ENCODE data around the gene RUVBL2.

Gene RUVBL2

DNA sequence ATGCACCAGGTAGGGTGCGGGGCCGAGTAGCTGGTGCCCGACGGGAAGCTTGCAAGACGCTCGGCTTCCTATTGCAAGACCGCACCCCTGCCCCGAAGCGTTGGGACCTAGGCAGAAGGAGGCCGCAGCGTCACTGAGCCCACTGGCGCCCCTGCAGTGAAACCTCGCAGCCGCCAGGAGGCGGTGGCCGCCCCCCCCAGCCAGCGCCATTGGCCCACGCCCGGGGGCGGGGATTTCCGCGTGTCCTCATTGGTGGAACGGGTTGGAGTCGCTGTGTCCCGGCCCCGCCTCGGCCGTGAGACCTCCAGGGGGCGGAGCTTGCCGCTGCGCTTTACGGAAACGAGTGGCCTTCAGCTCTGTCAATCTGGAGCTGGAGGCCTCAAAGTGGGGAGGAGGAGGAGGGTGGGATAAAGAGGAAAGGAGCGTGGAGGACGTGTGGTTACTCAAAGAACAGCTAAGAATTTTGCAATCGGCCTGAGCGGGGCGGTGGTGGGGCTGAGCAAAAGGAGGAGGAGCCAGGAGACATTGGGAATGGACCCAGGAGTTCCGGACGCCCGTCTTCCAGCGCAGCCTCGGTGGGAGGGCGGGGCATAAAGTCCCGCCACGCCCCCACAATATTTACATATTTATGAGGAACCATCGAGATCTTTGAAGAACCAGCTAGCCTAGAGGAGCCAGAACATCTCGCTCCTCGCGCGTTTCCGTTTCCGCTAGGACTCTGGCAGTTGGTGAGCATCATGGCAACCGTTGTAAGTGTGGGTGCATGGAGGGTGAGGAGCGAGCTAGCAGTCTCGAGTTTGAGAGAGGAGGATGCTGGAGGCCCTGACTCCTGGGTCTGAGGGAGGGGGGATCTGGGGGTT, at the start of gene RUVBL2, which contains the start of gene GYS1:
TSS of gene RUVBL2 (plus strand) at position 713 of the 860 bp plus-strand sequence. CDS start at position 738, 25 bp downstream.
TSS of gene GYS1 (minus strand) at position 135 of the 860 bp plus-strand sequence. CDS start 197 bp downstream, outside the sequence.
- peak; percentile 100 for DNase-seq

DNA sequence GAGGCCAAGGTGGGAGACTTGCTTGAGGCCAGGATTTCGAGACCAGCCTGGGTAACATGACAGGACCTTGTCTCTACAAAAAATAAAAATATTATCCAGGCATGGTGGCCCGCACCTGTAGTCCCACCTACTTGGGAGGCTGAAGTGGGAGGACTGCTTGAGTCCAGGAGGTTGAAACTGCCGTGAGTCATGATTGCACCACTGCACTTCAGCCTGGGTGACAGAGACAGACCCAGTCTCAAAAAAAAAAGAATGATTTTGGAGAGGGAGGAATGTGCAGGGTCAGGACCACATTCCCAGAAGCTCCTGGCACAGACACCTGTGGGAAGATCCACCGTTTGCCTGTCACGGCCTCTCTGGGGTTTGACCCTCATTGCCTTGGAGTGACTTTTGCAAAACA, 48.3 kb upstream of the RUVBL2 start:
- DNase-seq: no peak

DNA sequence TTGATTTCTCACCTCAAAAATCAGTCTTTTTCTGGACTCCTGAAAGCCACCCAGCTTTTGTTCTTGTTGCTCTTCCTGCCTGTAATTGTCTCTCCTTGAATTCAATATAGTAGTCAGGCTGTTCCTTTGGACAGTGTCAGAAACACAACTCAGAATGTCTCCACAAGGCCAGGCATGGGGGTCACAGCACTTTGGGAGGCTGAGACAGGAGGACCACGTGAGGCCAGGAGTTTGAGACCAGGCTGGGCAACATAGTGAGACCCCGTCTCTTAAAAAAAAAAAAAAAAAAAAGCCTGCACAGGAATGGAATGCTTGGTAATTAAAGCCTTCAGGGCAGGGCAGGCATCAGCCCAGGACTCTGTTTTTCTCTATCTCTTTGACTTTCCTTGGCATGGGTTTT, 47.9 kb upstream of the RUVBL2 start:
- no peak for DNase-seq

DNA sequence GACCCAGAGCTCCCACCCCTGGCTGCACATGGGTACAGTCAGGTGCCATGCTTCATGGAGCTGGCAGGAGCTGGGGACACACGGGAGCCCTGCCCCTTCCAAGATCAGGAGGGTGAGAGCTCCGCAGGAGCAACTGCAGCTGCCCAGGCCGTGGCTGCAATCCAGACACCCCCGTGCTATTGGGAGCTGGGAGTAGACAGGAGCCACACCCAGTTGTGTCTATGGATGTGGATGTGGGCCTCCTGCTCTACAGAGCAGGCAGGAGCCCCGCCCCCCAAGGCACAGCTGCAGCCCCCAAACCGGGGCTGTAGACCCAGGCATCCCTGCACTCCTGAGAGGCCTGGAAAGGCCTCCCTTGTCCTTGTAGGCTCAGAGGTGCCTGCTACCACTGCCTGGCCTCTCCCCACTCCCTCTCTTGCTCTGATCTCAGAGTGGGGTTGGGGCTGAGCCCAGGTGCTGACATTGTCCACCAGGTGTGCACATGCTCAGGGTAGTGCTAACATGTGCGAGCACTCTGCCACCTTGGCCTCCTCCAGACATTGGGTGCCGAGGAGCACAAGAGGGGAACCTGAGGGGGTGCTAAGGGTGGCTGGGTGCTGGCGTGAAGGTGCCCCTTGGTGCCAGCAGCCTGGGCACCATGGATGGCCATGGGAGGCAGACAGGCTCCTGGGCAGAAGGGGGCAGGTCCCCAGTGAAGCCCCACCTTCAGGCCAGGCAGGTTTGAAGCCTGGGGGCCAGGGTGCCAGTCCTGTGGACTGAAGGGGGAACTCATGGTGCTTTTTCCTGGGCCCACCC, 47.0 kb upstream of the RUVBL2 start:
- no peak for DNase-seq

DNA sequence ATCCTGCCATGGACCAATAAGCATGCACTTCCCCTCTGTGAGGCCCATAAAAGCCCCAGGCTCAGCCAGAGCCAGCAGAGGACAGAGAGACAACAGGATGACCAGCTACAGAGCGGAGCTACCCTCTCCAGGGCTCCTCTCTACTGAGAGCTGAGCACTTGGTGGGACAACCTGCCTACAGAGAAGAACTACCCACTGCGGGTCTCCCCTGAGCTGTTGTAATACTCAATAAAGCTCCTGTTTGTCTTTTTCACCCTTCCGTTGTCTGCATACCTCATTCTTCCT, 46.5 kb upstream of the RUVBL2 start:
- no peak for DNase-seq

DNA sequence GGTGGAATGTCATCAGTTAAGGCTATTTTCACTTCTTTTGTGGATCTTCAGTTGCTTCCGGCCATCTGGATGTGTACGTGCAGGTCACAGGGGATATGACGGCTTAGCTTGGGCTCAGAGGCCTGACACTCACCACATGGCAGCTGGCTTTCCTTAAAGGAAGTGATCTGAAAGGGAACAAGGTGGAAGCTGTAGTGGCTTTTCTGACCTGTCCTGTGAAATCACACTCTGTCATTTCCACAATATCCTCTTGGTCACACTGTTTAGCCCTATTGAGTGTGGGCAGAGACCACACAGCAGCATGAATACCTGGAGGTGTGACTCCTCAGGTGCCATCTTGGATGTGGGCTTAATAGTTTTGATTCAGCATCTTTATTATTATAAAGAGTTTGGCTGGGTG, 43.5 kb upstream of the RUVBL2 start:
- no peak for DNase-seq

DNA sequence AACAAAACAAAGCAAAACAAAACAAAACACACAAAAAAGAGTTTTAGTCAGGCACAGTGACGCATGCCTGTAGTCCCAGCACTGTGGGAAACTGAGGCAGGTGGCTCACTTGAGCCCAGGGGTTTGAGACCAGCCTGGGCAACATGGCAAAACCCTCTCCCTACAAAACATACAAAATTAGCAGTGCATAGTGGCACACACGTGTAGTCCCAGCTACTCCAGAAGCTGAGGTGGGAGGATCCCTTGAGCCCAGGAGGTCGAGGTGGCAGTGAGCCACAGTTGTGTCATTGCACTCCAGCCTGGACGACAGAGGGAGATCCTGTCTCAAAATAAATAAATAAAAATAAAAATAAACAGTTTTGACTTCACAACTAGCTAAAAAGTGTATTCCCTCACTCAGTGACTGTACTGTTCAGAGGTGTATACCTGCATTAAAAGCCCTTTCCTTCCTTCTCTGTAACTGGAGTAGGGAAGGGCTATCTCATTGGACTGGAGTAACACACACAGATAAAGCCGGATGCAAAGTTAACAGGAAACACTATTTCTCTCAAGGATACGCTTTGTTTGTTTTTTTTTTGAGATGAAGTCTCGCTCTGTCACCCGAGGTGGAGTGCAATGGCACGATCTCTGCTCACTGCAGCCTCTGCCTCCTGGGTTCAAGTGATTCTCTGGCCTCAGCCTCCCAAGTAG, 42.7 kb upstream of the RUVBL2 start:
- DNase-seq: no peak

DNA sequence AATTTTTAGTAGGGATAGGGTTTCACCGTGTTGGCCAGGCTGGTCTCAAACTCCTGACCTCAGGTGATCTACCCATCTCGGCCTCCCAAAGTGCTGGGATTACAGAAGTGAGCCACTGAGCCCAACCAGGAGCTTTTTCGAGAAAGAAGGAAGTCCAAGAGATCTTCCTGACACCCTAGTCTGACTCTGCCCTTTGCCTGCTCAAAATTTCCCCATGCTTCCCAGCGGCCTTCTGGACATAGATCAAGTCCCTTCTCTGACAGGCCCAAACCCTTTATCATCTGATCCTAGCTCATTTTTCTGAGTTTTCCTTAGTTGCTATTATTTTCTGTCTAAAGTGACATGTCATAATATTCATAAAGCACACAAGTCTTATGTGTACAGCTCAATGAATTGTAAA, 40.5 kb upstream of the RUVBL2 start:
- DNase-seq: no peak

DNA sequence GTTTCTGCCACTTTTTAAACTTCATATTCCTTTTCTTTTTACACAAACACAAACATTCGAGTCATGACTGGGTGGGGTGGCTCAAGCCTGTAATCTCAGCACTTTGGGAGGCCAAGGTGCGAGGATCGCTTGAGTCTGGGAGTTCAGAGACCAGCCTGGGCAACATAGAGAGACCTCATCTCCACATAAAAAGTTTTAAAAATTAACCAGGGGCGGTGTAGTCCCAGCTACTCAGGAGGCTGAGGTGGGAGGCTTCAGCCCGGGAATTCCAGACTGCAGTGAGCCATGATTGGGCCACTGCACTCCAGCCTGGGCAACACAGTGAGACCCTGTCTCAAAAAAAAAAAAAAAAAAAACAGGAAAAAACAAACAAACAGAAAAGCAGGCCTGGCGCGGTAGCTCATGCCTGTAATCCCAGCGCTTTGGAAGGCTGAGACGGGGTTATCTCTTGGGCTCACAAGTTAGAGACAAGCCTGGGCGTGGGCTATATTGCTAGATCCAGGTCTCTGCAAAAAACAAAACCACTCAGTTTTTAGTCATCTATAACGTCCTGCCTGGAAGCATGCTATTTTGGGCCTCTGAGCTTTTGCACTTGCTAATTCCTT, 39.6 kb upstream of the RUVBL2 start:
- no peak for DNase-seq

DNA sequence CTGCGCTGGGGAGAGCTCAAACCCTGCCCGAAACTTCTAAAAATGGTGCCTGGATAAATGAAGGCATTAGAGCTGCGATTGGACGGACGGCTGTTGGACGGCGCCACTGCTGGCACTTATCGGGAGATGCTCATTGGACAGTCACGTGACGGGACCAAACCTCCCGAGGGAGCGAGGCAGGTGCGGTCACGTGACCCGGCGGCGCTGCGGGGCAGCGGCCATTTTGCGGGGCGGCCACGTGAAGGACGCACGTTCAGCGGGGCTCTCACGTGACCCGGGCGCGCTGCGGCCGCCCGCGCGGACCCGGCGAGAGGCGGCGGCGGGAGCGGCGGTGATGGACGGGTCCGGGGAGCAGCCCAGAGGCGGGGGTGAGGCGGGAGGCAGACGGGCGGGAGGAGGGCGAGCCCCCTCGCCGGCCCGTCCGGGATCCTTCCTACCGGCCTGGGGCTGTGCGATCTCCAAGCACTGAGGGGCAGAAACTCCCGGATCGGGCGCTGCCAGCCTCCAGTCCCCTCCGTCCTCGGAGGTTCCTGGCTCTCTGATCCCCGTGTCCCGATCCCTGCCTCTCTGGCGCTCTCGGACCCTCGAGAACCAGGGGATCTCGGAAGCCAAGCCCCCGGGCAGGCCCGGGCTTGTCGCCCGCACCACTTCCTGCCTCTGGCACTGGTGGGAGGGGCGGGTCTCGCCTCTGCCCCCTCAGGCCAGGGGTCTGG, 38.9 kb upstream of the RUVBL2 start, which contains the start of gene BAX:
TSS of gene BAX (plus strand) at position 281 of the 713 bp plus-strand sequence. CDS start at position 335, 54 bp downstream.
- DNase-seq: peak; percentile 98

DNA sequence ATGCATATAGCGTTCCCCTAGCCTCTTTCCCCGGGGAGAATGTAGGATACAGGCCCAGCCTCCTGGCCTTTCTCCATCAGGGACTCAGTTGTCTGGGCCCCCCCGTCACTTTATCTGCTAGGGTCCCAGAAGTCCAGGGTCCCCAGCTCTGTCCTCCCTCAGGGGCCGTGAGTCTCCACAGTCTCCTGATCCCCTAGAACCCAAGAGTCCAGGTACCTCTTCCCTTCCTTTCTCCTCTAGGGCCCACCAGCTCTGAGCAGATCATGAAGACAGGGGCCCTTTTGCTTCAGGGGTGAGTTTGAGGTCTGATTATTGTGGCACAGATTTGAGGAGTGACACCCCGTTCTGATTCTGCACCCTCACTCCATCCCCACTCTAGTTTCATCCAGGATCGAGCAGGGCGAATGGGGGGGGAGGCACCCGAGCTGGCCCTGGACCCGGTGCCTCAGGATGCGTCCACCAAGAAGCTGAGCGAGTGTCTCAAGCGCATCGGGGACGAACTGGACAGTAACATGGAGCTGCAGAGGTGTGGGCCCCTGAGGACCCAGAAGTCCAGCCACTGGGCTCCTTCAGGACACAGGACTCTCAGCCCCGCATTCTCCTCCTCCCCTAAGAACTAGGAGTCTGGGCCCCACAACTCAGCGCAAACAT, 38.3 kb upstream of the RUVBL2 start:
- no peak for DNase-seq

DNA sequence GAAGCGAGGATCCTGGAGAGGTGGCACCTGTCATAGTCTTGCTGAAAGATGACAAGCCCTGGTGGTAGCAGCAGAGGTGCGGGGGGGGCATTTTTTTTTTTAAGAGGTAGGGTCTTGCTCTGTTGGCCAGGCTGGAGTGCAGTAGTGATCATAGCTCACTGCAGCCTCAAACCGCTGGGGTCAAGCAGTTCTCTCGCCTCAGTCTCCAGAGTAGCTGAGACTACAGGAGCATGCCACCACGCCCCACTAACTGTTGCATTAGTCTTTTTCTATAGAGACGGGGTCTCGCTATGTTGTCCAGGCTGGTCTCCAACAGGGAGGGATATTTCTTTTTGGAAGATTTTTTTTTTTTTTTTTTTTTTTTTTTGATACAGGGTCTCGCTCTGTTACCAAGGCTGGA, 35.7 kb upstream of the RUVBL2 start:
- DNase-seq: no peak

DNA sequence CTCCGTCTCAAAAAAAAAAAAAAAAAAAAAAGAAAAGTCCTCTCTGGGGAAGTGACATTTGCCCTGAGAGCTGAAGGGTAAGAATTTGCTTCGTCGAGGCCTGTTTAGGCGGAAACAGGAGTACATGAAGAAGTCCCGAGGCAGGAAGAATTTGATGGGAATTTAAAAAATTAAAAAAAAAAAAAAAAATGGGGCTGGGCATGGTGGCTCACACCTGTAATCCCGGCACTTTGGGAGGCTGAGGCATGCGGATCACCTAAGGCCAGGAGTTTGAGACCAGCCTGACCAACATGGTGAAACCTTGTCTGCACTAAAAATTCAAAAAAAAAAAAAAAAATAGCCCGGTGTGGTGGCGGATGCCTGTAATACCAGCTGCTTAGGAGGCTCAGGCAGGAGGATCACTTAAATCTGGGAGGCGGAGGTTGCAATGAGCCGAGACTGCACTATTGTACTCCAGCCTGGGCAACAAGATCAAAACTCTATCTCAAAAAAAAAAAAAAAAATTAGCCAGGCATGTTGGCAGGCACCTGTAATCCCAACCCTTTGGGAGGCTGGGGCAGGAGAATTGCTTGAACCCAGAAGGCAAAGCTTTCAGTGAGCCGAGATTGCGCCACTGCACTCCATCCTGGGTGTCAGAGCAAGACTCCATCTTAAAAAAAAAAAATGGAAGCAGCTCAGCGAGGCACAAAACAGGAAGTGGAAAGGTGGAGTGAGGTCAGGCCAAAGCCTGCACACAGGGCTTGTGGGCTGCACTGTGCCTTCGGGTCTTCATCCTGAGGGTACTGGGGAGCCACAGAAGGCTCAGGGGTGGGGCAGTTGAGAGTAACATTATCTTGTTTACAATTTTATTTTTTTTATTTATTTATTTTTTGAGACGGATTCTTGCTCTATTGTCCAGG, 34.1 kb upstream of the RUVBL2 start:
- peak; percentile 35 for DNase-seq

DNA sequence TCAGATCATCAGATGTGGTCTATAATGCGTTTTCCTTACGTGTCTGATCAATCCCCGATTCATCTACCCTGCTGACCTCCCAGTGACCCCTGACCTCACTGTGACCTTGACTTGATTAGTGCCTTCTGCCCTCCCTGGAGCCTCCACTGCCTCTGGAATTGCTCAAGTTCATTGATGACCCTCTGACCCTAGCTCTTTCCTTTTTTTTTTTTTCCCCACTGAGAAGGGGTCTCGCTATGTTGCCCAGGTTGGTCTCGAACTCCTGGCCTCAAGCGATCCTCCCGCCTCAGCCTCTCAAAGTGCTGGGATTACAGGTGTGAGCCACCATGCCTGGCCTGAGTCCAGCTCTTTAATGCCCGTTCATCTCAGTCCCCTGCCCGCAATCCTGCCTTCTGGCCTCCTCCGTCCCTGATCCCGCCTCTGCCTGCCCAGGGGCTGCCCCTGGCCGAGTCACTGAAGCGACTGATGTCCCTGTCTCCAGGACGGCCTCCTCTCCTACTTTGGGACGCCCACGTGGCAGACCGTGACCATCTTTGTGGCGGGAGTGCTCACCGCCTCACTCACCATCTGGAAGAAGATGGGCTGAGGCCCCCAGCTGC, 32.5 kb upstream of the RUVBL2 start:
- no peak for DNase-seq

DNA sequence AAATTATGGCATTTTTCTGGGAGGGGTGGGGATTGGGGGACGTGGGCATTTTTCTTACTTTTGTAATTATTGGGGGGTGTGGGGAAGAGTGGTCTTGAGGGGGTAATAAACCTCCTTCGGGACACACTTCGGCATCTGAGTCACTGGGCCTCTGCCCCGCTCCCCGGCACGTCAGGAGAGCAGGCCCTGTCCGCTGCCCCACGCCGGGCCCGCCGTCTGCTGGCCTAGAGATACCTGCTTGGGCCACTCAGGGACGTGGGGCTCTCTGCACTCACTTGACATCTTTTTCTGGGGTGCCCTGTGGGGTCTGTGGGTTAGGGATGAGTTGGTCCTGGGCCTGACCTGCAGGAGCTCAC, 32.0 kb upstream of the RUVBL2 start:
- no peak for DNase-seq

DNA sequence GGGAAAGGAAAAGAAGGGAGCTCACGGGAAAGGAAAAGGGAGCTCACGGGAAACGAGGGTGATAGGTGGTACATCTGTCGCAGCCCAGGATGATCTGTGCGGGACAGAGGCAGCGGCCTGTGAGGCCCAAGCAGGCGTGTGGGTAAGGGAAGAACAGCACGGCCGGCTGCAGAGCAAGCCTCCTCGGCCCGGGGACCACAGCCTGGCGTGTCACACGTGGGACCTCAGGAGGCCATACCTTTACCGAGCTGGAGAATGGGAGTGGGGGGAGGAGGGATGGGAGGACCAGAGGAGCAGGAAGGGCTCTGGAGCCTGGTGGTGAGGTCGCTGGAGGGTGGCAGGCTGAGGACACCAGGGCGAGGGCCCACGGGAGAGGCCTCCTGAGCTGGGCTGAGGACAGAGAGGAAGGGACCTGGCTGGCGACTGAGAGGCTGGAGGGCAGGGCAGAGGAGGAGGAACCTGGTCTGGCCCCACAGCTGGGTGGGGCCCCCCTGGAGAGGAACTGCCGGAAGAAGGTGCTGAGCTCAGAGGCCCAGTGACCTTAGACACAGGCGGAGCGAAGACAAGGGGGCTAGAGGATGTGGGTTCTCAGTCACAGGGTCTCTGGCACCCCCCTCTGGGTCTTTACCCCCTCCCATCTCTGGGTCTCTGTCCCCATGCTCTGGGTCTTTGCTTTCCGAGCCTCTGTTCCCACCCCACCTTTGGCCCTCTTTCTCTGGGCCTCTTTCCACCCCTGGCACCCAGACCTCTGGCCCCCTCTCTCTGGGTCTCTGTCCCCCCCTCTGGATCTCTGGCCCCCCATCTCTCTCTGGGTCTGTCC, 31.4 kb upstream of the RUVBL2 start:
- DNase-seq: peak; percentile 95

DNA sequence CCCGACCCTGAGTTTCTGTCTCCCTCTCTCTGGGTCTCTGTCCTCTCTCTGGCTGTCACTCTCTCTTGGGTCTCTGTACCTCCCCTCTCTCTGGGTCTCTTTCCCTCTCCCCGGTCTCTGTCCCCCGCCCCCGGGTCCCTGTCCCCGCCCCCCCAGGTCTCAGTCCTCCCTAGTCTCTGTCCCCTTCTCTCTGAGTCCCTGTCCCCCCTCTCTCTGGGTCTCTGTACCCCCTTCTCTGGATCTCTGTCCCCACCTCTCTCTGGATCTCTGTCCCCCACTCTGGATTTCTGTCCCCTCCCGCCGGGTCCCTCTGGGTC, 30.9 kb upstream of the RUVBL2 start:
- DNase-seq: no peak

DNA sequence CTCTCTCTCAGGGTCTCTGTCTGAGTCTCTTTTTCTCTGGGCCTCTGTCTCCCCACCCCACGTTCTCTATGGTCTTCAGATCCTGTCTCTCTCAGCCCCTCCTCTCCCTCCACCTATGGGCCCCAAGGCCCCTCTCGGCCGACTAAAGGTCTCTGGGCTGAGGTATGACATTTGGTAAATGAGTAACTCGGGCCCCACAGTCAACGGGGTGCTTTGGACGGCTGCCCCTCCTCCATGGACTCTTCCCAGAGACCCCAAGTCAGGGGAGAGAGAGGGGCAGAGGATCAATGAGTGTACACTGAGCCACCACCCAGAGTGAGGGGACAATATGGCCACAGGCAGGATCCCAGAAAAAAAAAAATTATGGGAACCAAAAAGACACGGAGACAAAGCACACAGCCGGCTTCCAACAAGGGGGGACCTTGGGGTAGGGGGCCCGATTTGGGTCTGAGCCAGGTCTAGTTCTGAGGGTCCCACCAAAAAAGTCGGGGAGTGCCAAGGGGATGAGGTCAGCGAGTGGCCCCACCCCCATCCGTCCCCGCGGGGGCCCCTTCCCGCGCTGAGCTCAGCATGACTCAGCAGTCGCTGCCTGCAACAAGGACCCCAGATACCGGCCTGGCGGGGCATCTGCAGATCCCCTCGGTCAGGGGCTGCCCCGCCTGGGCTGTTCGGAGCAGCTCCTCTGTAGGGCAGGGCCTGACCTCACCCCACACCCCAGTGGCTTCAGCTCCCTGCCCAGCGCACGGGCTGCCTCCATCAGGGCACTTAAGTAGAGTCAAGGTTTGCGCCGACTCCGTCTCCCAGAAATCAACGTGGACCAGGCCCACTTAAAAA, 30.1 kb upstream of the RUVBL2 start:
- DNase-seq: peak; percentile 91
